GM12878 (cell line): Measurements from ENCODE around the gene ITSN1. TPM values are rescaled to one million over a fixed set of nuclear protein-coding genes. Genes with fewer than 3 reads are reported as not detected.

Experiments used
- ATAC-seq: fragments of 200-7000 bp; cut with Tn5 transposase; 3 replicates; pipeline ENCODE4 v1.9.1; 2020; ENCODE audit warnings: mild to moderate bottlenecking, moderate library complexity
- BruUV-seq: library from RNA; stranded (reverse); fragments of 400-500 nt; replicated peaks from 2 replicates; lab custom pipeline; 2021; lab: Mats Ljungman, UMichigan
- CTCF ChIA-PET: fragments of 300-600 bp; sonication (Branson Sonifier 250); formaldehyde crosslinking; extraction: SDS; loops from one replicate; lab custom pipeline; 2021; ENCODE audit warnings: inconsistent platforms; lab: Yijun Ruan, JAX
- POLR2A ChIA-PET: fragments of 350-600 bp; formaldehyde crosslinking; extraction: SDS; loops from one replicate; lab custom pipeline; 2021; ENCODE audit warnings: inconsistent platforms; lab: Charles Lee
- RAD21 ChIA-PET: fragments of 300-600 bp; sonication (Branson Sonifier 250); formaldehyde crosslinking; loops from one replicate; lab custom pipeline; 2023; ENCODE audit warnings: antibody characterized with exemption; ENCODE audit not compliant: unreplicated experiment; lab: Charles Lee
- SMC1A ChIA-PET: fragments of 300-600 bp; sonication (Branson Sonifier 250); formaldehyde crosslinking; loops from one replicate; lab custom pipeline; 2023; ENCODE audit not compliant: unreplicated experiment, uncharacterized antibody; lab: Charles Lee
- DNase-seq: peaks from one replicate; pipeline ENCODE4 v3.0.0-alpha.2; 2011; ENCODE audit warnings: low read depth, low spot score
- FAIRE-seq: peaks from 3 replicates; lab custom pipeline; 2011; peaks lifted over from hg19 to GRCh38; lab: Jason Lieb, UNC
- H2AFZ ChIP-seq: 2 replicates; pipeline ENCODE4 v1.6.0; 2011; ENCODE audit warnings: low read depth, low read length, control low read depth; ENCODE audit not compliant: control insufficient read depth
- H3K27ac ChIP-seq: 2 replicates; pipeline ENCODE4 v1.5.1; 2011; ENCODE audit warnings: control low read depth; ENCODE audit not compliant: control insufficient read depth, insufficient read depth
- H3K27me3 ChIP-seq, 2 experiments: replicated peaks in 1 of 2; 2 replicates each; pipeline versions ENCODE4 v1.6.0 to v1.6.1; 2011; ENCODE audit warnings: low read length in 1 of 2; ENCODE audit not compliant: control insufficient read depth in 2 of 2, insufficient read depth in 2 of 2
- H3K36me3 ChIP-seq, 2 experiments: 2 replicates each; pipeline ENCODE4 v1.5.1; 2011; ENCODE audit warnings: low read length in 1 of 2; ENCODE audit not compliant: control insufficient read depth in 2 of 2, insufficient read depth in 2 of 2
- H3K4me1 ChIP-seq: 2 replicates; pipeline ENCODE4 v1.6.1; 2011; ENCODE audit warnings: mild to moderate bottlenecking, low read length, moderate library complexity, mixed read lengths; ENCODE audit not compliant: control insufficient read depth, insufficient read depth
- H3K4me2 ChIP-seq: 2 replicates; pipeline ENCODE4 v1.6.0; 2011; ENCODE audit warnings: control low read depth; ENCODE audit not compliant: control insufficient read depth, insufficient read depth
- H3K4me3 ChIP-seq: fragments of 200-600 bp; sonication (generic); 2 replicates; pipeline ENCODE4 v1.5.1; 2016
- H3K79me2 ChIP-seq: 2 replicates; pipeline ENCODE4 v1.6.0; 2011; ENCODE audit warnings: low read length; ENCODE audit not compliant: control insufficient read depth, insufficient read depth
- H3K9ac ChIP-seq: 2 replicates; pipeline ENCODE4 v1.8.0; 2011; ENCODE audit warnings: low read length, control low read depth, mixed read lengths; ENCODE audit not compliant: control insufficient read depth, insufficient read depth
- H3K9me3 ChIP-seq: replicated peaks from 3 replicates; pipeline ENCODE4 v1.5.1; 2011; ENCODE audit warnings: mild to moderate bottlenecking, low read length; ENCODE audit not compliant: control insufficient read depth, insufficient read depth
- H4K20me1 ChIP-seq: 2 replicates; pipeline ENCODE4 v1.6.0; 2011; ENCODE audit not compliant: control insufficient read depth, insufficient read depth
- ETV6 ChIP-seq, 2 experiments: fragments of 450-650 bp in 1 of 2; IDR thresholded peaks in 1 of 2; conservative IDR thresholded peaks in 1 of 2; 2 replicates each; pipeline ENCODE4 v1.6.1; 2014; ENCODE audit warnings: antibody characterized with exemption in 1 of 2, borderline replicate concordance in 1 of 2, low read depth in 1 of 2, mild to moderate bottlenecking in 1 of 2, moderate library complexity in 1 of 2
- FOXK2 ChIP-seq: fragments of 450-650 bp; IDR thresholded peaks from 2 replicates; pipeline ENCODE4 v1.6.1; 2017; ENCODE audit warnings: mild to moderate bottlenecking, moderate library complexity
- IKZF2 ChIP-seq, 2 experiments: fragments of 450-650 bp; IDR thresholded peaks; 2 replicates each; pipeline ENCODE4 v1.6.1; 2017; ENCODE audit warnings: mild to moderate bottlenecking in 2 of 2, moderate library complexity in 2 of 2
- IRF4 ChIP-seq: IDR thresholded peaks from 2 replicates; pipeline ENCODE4 v1.6.1; 2011; ENCODE audit warnings: low read depth, low read length
- JUND ChIP-seq: IDR thresholded peaks from 2 replicates; pipeline ENCODE4 v1.6.1; 2012; ENCODE audit warnings: low read depth, mild to moderate bottlenecking, low read length, improper control_type of control experiment, moderate library complexity
- NFXL1 ChIP-seq: fragments of 450-650 bp; IDR thresholded peaks from 2 replicates; pipeline ENCODE4 v1.6.1; 2017; ENCODE audit warnings: antibody characterized with exemption, mild to moderate bottlenecking, borderline replicate concordance
- NR2C1 ChIP-seq: fragments of 450-650 bp; IDR thresholded peaks from 2 replicates; pipeline ENCODE4 v1.6.1; 2017; ENCODE audit warnings: antibody characterized with exemption, mild to moderate bottlenecking, moderate library complexity
- NRF1 ChIP-seq: conservative IDR thresholded peaks from 2 replicates; pipeline ENCODE4 v1.6.1; 2011; ENCODE audit warnings: mild to moderate bottlenecking, low read depth, low read length, improper control_type of control experiment
- PAX8 ChIP-seq: fragments of 450-650 bp; IDR thresholded peaks from 2 replicates; pipeline ENCODE4 v1.6.1; 2017; ENCODE audit warnings: mild to moderate bottlenecking, moderate library complexity
- SKIL ChIP-seq: fragments of 450-650 bp; IDR thresholded peaks from 2 replicates; pipeline ENCODE4 v1.6.1; 2017; ENCODE audit warnings: mild to moderate bottlenecking, low read depth, inconsistent platforms; ENCODE audit not compliant: poor library complexity, severe bottlenecking
- TAF1 ChIP-seq: IDR thresholded peaks from 2 replicates; pipeline ENCODE4 v1.6.1; 2011; ENCODE audit warnings: mild to moderate bottlenecking, low read depth, low read length, borderline replicate concordance
- WGBS: methylation state at CpG from one replicate; pipeline ENCODE4 v1.1.6; 2016; ENCODE audit warnings: low lambda C conversion rate; ENCODE audit not compliant: insufficient replicate concordance, insufficient coverage; ENCODE audit errors: missing lambda C conversion rate; 5-methylcytosine and 5-hydroxymethylcytosine counted together
- in situ Hi-C: fragments of 300-500 bp; cut with MboI; formaldehyde crosslinking; loops from 9 replicates; pipeline ENCODE4 v1.14.3; 2018; ENCODE audit warnings: mixed read lengths
- intact Hi-C: fragments of 100-400 bp; cut with micrococcal nuclease; formaldehyde crosslinking; loops from one replicate; pipeline ENCODE4 v1.14.2; 2022; ENCODE audit not compliant: unreplicated experiment
- polyA plus RNA-seq, 11 experiments: library from polyadenylated mRNA; depleted of rRNA in 4 of 11; unstranded in 6 of 11; stranded (reverse) in 5 of 11; fragments of >200 nt; fragmentation: Nextera tagmentation in 4 of 11; fragmentation: Illumina TruSeq in 1 of 11; extraction: Ambion mirVana in 4 of 11; extraction: Trizol in 1 of 11; gene quantifications; 1 replicate in 1 of 11; 2 replicates in 10 of 11; pipeline versions ENCODE4 v1.2.1 to v1.2.3, GENCODE V29; 2011 to 2016; ENCODE audit warnings: inconsistent platforms in 2 of 11, missing spikeins in 2 of 11, low read depth in 1 of 11
- total RNA-seq, 4 experiments: library from RNA; depleted of rRNA in 3 of 4; stranded (reverse); fragments of >200 nt in 3 of 4; fragmentation: Illumina TruSeq in 1 of 4; extraction: Trizol in 1 of 4; gene quantifications; 2 replicates each; pipeline versions ENCODE4 v1.2.1 to v1.2.3, GENCODE V29; 2013 to 2021

ITSN1 gene
- total and polyA plus RNA-seq, 10 of the 15 experiments (the other 5 are each of a cell fraction or from before 2014, with no cell fraction given), result 0.89 to 10.6 (median 4.8) TPM

- in situ Hi-C loops, result no loop called here
- ChIA-PET SMC1A (no interaction called here), CTCF (no interaction called here)
Observed at GRCh38 chr21:33856893-33857527, 214.7 kb downstream of the ITSN1 start.

More at GRCh38 chr21:33856893-33857527, 214.7 kb downstream of the ITSN1 start:
- POLR2A ChIA-PET, result no interaction called here
- no peak overlapping the region for H3K27ac ChIP-seq
- H3K9me3 ChIP-seq, result no peaks in the 10 kb centered on the region
- H3K9ac ChIP-seq, result no peak overlapping the region
- H3K79me2 ChIP-seq, result no peaks in the 10 kb centered on the region
- intact Hi-C loops, result no loop called here
- no peaks in the 10 kb centered on the region for H3K36me3 ChIP-seq
- no peak for ATAC-seq
- WGBS, result 54% methylated on average over 17 of the region's 17 CpGs
- TF ChIP-seq ETV6 (conservative IDR thresholded peaks at IDR 0.05 in 1 of 2, IDR thresholded peaks at IDR 0.05 in 1 of 2; ENCODE audit: borderline replicate concordance in 1 of 2, low read depth in 1 of 2), result no peak
- no peak for TF ChIP-seq NRF1
- TF ChIP-seq PAX8, result no peak
- no peak for TF ChIP-seq TAF1
- no peak for TF ChIP-seq IRF4
- TF ChIP-seq NFXL1, result no peak
- TF ChIP-seq IKZF2 (IDR thresholded peaks at IDR 0.05), result no peak
- TF ChIP-seq JUND, result no peak
- no peak for TF ChIP-seq SKIL
- no peak for TF ChIP-seq FOXK2
- TF ChIP-seq NR2C1, result no peak
- TF ChIP-seq, all 136 proteins: peak for 0
- BruUV-seq, result no TSS peak
- FAIRE-seq (no peak), DNase-seq (no peak)
- H3K4me2 ChIP-seq, result no peak overlapping the region
- no peak overlapping the region for H3K4me3 ChIP-seq
- H4K20me1 ChIP-seq, result no peaks in the 10 kb centered on the region
- H3K4me1 ChIP-seq, result no peaks in the 10 kb centered on the region
- H2AFZ ChIP-seq, result no peak overlapping the region
- no peaks in the 10 kb centered on the region for H3K27me3 ChIP-seq
- RAD21 ChIA-PET, result no interaction called here
